Stimulated activated CD4-positive, alpha-beta T cell treated with anti-CD3 and anti-CD28 coated beads, Interleukin-2, amount 100 ng/mL, for 24 hours (primary cell): ENCODE measurements around the gene CERS5.
A peak's percentile ranks its signal among the peaks of the same experiment; 100 is the strongest.

Source experiments
- DNase-seq, 2 donors: peaks; one replicate each; pipeline ENCODE4 v3.0.0-alpha.2; 2020

The CERS5 gene

GRCh38 chr12:50123203-50123602 lies 44.0 kb downstream of the CERS5 start:
- DNase-seq = no peak

GRCh38 chr12:50121641-50122040 lies 45.5 kb downstream of the CERS5 start:
- DNase-seq = no peak

GRCh38 chr12:50120953-50121352 lies 46.2 kb downstream of the CERS5 start:
- no peak for DNase-seq

- DNase-seq = no peak
Observed at GRCh38 chr12:50120521-50120920, 46.6 kb downstream of the CERS5 start.

- no peak for DNase-seq
Observed at GRCh38 chr12:50119387-50119786, 47.8 kb downstream of the CERS5 start.

- no peak for DNase-seq
Observed at GRCh38 chr12:50117057-50117622, 50.0 kb downstream of the CERS5 start.

- DNase-seq = no peak
Observed at GRCh38 chr12:50112456-50113218, 54.5 kb downstream of the CERS5 start.

GRCh38 chr12:50111693-50112455 lies 55.3 kb downstream of the CERS5 start, which contains the start of gene COX14:
Gene COX14 (plus strand): TSS chr12:50112236. CDS start chr12:50120044, 7,808 bp downstream.
- peak; percentile 99 for DNase-seq

GRCh38 chr12:50111395-50111692 lies 55.8 kb downstream of the CERS5 start:
- DNase-seq = no peak

GRCh38 chr12:50110762-50111351 lies 56.3 kb downstream of the CERS5 start:
- peak in 1 of 2 donors; percentile 23 for DNase-seq

- no peak for DNase-seq
Observed at GRCh38 chr12:50110127-50110761, 56.9 kb downstream of the CERS5 start.

- DNase-seq = no peak
Observed at GRCh38 chr12:50109319-50109718, 57.9 kb downstream of the CERS5 start.

- no peak for DNase-seq
Observed at GRCh38 chr12:50107416-50108268, 59.5 kb downstream of the CERS5 start.

- DNase-seq = no peak
Observed at GRCh38 chr12:50106907-50107306, 60.3 kb downstream of the CERS5 start.

GRCh38 chr12:50105913-50106450 lies 61.2 kb downstream of the CERS5 start:
- DNase-seq = no peak

GRCh38 chr12:50104417-50105366 lies 62.5 kb downstream of the CERS5 start:
- no peak for DNase-seq

GRCh38 chr12:50103767-50104321 lies 63.3 kb downstream of the CERS5 start, which contains the start of gene GPD1:
Gene GPD1 (plus strand): TSS chr12:50104008. CDS start chr12:50104051, 43 bp downstream.
- peak; percentile 39 to 46 for DNase-seq

- no peak for DNase-seq
Observed at GRCh38 chr12:50103351-50103750, 63.8 kb downstream of the CERS5 start.

- no peak for DNase-seq
Observed at GRCh38 chr12:50102646-50103309, 64.4 kb downstream of the CERS5 start.

GRCh38 chr12:50102131-50102531 lies 65.0 kb downstream of the CERS5 start:
- DNase-seq = no peak
